A549 (cell line): Measurements from ENCODE around the gene MT1A.
"Not testable (repeated sequence)": the region's sequence is repeated elsewhere in the genome, so short reads cannot be mapped to it uniquely, and the experiment has no call there.

ENCODE experiments used
- BHLHE40 ChIP-seq: IDR thresholded peaks from 2 replicates; pipeline ENCODE4 v1.6.1; 2012; ENCODE audit warnings: low read depth, low read length, inconsistent platforms
- CHD4 ChIP-seq: fragments of 200-600 bp; sonication (generic); IDR thresholded peaks from 2 replicates; pipeline ENCODE4 v1.6.1; 2016; ENCODE audit warnings: antibody characterized with exemption, mild to moderate bottlenecking, borderline replicate concordance
- EP300 ChIP-seq, 2 experiments: fragments of >200 bp; sonication (Bioruptor Twin); formaldehyde crosslinking; IDR thresholded peaks; 2 replicates in 1 of 2; 3 replicates in 1 of 2; pipeline ENCODE4 v1.6.1; 2016 to 2017
- ESRRA ChIP-seq: fragments of 150-350 bp; IDR thresholded peaks from 2 replicates; pipeline ENCODE4 v1.6.1; 2014; ENCODE audit warnings: mild to moderate bottlenecking, low read length, borderline replicate concordance
- KDM1A ChIP-seq: fragments of 200-600 bp; sonication (generic); IDR thresholded peaks from 2 replicates; pipeline ENCODE4 v1.6.1; 2016; ENCODE audit warnings: low read depth, mild to moderate bottlenecking
- MAFK ChIP-seq: fragments of 450-650 bp; IDR thresholded peaks from 2 replicates; pipeline ENCODE4 v1.6.1; 2014; ENCODE audit not compliant: partially characterized antibody
- MAX ChIP-seq: IDR thresholded peaks from 2 replicates; pipeline ENCODE4 v1.6.1; 2012
- MYC ChIP-seq: IDR thresholded peaks from 2 replicates; pipeline ENCODE4 v1.6.1; 2012; ENCODE audit warnings: mild to moderate bottlenecking, inconsistent platforms, low read length, improper control_type of control experiment, borderline replicate concordance
- NR3C1 ChIP-seq: fragments of >200 bp; sonication (Bioruptor Twin); formaldehyde crosslinking; IDR thresholded peaks from 3 replicates; pipeline ENCODE4 v1.6.1; 2017
- POLR2A ChIP-seq: IDR thresholded peaks from 2 replicates; pipeline ENCODE4 v1.6.1; 2012; ENCODE audit warnings: mild to moderate bottlenecking, low read length
- RAD21 ChIP-seq, 2 experiments: fragments of >200 bp in 1 of 2; sonication (Bioruptor Twin) in 1 of 2; formaldehyde crosslinking in 1 of 2; IDR thresholded peaks in 1 of 2; conservative IDR thresholded peaks in 1 of 2; 2 replicates in 1 of 2; 3 replicates in 1 of 2; pipeline ENCODE4 v1.6.1; 2012 to 2018; ENCODE audit warnings: inconsistent platforms in 1 of 2
- RCOR1 ChIP-seq: fragments of 150-350 bp; IDR thresholded peaks from 2 replicates; pipeline ENCODE4 v1.6.1; 2014; ENCODE audit warnings: antibody characterized with exemption, low read length, low read depth
- TF ChIP-seq, protein P1 (sequence below): fragments of >200 bp; sonication (Bioruptor Twin); formaldehyde crosslinking; IDR thresholded peaks from 3 replicates; pipeline ENCODE4 v1.5.1; 2016
- TF ChIP-seq, protein P2 (sequence below): fragments of >200 bp; sonication (Bioruptor Twin); formaldehyde crosslinking; IDR thresholded peaks from 2 replicates; pipeline ENCODE4 v1.6.1; 2016

DNA sequence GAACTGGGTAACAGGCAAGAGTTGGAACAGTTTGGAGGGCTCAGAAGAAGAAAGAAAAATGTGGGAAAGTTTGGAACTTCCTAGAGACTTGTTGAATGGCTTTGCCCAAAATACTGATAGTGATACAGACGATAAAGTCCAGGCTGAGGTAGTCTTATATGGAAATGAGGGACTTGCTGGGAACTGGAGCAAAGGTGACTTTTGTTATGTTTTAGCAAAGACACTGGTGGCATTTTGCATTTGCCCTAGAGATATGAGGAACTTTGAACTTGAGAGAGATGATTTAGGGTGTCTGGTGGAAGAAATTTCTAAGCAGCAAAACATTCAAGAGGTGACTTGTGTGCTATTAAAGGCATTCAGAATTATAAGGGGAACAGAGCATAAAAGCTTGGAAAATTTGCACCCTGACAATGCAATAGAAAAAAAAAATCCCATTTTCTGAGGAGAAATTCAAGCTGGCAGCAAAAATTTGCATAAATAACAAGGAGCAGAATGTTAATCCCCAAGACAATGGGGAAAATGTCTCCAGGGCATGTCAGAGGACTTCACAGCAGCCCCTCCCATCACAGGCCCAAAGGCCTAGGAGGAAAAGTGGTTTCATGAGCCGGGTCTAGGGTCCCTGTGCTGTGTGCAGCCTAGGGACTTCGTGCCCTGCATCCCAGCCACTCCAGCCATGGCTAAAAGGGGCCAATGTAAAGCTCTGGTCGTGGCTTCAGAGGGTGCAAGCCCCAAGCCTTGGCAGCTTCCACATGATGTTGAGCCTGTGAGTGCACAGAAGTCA, 16.6 kb upstream of the MT1A start:
- TF ChIP-seq, protein P1, sequence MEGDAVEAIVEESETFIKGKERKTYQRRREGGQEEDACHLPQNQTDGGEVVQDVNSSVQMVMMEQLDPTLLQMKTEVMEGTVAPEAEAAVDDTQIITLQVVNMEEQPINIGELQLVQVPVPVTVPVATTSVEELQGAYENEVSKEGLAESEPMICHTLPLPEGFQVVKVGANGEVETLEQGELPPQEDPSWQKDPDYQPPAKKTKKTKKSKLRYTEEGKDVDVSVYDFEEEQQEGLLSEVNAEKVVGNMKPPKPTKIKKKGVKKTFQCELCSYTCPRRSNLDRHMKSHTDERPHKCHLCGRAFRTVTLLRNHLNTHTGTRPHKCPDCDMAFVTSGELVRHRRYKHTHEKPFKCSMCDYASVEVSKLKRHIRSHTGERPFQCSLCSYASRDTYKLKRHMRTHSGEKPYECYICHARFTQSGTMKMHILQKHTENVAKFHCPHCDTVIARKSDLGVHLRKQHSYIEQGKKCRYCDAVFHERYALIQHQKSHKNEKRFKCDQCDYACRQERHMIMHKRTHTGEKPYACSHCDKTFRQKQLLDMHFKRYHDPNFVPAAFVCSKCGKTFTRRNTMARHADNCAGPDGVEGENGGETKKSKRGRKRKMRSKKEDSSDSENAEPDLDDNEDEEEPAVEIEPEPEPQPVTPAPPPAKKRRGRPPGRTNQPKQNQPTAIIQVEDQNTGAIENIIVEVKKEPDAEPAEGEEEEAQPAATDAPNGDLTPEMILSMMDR, result not testable (repeated sequence)
- TF ChIP-seq EP300 (IDR thresholded peaks at IDR 0.05); CHD4; RAD21 (conservative IDR thresholded peaks at IDR 0.05 in 1 of 2, IDR thresholded peaks at IDR 0.05 in 1 of 2); RCOR1; ESRRA; POLR2A; MAX; MYC; MAFK; NR3C1; BHLHE40; KDM1A: not testable (repeated sequence)
- TF ChIP-seq, protein P2, sequence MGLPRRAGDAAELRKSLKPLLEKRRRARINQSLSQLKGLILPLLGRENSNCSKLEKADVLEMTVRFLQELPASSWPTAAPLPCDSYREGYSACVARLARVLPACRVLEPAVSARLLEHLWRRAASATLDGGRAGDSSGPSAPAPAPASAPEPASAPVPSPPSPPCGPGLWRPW, result not testable (repeated sequence)
